Body of pancreas (tissue), 4 donors: ENCODE data around the gene BUB1B.

Experiments used
- POLR2A ChIP-seq, 3 donors: fragments of 450-650 bp; IDR thresholded peaks; one replicate each; pipeline ENCODE4 v1.6.1; 2016; ENCODE audit warnings: antibody characterized with exemption in 3 of 3, mild to moderate bottlenecking in 2 of 3
- TF ChIP-seq, protein P1 (sequence below), 7 experiments: fragments of 450-650 bp in 4 of 7; fragments of 200-600 bp in 3 of 7; sonication (generic) in 3 of 7; IDR thresholded peaks; one replicate each; pipeline ENCODE4 v1.5.1; 2016 to 2019; ENCODE audit warnings: antibody characterized with exemption in 7 of 7

DNA sequence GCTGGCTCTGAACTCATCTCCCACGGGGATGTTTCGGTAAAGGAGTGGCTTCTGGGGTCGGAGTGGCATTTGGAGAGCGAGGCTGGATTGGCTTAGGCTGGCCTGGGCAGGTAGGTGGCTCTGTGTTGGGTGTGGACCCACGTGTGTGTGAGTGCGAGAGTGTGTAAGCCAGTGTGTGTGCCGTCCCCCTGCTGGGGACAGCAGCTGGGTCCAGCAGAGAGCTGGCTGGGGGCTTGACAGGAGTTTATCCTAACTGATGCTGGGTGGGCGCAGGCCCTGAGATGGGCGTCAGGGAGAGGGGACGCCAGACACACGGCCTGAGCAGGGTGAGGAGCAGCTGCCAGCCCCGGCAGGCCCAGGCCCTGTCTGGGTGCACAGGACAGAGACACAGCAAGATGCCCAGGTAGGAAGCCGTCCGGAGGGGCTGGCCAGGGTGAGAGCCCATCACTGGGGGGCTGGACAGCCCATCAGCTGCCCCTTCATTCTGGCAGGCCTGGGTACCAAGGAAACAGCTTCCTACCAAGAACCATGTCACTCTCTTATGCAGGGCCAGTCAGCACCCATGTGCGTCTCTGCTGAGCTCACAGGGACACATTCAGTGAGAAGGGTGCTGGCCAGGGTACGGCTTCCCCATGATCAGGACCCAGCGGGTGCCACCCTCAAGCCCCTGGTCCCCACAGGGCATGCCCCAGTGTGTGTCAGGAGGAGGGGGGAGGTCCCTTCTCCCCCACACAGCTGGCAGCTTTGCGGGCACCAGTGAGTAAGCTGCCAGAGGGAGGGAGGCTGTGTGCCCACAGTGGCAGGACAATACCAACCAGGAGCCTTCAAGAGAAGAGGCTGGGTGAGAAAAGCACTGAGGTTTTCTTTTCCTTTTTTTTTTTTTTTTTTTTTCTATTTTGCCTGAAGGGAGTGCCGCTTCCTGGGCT lies 79.1 kb downstream of the BUB1B start:
- TF ChIP-seq POLR2A (IDR thresholded peaks at IDR 0.05), result no peak
- TF ChIP-seq, protein P1, sequence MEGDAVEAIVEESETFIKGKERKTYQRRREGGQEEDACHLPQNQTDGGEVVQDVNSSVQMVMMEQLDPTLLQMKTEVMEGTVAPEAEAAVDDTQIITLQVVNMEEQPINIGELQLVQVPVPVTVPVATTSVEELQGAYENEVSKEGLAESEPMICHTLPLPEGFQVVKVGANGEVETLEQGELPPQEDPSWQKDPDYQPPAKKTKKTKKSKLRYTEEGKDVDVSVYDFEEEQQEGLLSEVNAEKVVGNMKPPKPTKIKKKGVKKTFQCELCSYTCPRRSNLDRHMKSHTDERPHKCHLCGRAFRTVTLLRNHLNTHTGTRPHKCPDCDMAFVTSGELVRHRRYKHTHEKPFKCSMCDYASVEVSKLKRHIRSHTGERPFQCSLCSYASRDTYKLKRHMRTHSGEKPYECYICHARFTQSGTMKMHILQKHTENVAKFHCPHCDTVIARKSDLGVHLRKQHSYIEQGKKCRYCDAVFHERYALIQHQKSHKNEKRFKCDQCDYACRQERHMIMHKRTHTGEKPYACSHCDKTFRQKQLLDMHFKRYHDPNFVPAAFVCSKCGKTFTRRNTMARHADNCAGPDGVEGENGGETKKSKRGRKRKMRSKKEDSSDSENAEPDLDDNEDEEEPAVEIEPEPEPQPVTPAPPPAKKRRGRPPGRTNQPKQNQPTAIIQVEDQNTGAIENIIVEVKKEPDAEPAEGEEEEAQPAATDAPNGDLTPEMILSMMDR (IDR thresholded peaks at IDR 0.05), result no peak
